Measurements from ENCODE around the gene OR51V1.

GRCh38 chr11:5237420-5237819 lies 36.9 kb upstream of the OR51V1 start:
- TF ChIP-seq CTCF (conservative IDR thresholded peaks at IDR 0.05; ENCODE audit: low read depth, low read length) (no peak), EZH2phosphoT487 (IDR thresholded peaks at IDR 0.05; ENCODE audit: borderline replicate concordance, low read length) (no peak), EZH2 (IDR thresholded peaks at IDR 0.05; ENCODE audit: low read length, unreplicated experiment) (no peak)

Measured in PC-3 (cell line).